DMS 273 (cell line): ENCODE data around the gene RET.
"Not testable (repeated sequence)": the region's sequence is repeated elsewhere in the genome, so short reads cannot be mapped to it uniquely, and the experiment has no call there.

Experiments
- DNase-seq: peaks from one replicate; lab custom pipeline; 2025; ENCODE audit not compliant: unreplicated experiment; lab: John Stamatoyannopoulos, UW

The RET gene

DNA sequence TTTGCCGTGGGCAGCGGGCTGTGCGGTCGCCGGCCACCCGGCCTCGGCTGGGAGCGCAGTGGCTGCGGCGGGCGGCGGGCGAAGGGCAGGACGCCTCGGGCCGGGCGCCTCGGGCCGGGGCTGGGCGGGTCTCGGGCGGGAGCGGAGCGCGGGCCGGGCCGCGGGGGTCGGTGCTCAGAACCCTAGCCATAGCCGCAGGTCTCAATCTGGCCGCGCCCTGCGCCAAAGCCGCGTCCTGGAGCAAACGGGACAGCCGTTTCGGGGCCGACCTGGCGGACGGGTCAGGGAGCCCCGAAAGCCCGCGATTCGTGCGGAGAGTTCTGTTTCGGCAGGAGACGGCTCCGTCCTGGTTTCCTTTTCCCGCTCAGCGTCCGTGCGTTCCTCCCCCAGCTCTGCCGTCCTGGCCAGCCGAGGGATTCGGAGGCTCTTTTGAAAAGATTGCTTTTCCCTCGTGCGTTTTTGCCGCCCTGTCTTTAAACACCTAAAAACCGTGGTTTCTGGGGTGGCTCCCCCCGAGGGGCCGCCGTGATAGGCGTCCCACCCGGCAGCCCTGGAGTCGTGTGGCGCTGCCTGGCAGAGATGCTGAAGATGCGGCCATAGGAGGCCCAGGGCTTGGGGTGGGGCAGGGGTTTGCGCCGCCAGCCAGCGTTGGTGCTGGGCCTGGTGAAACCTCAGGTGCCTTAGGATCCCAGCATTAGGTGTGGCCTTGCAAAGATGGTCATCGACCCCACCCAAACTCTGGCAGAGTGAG, 727 bp downstream of the RET start:
- DNase-seq = peak; percentile 35

DNA sequence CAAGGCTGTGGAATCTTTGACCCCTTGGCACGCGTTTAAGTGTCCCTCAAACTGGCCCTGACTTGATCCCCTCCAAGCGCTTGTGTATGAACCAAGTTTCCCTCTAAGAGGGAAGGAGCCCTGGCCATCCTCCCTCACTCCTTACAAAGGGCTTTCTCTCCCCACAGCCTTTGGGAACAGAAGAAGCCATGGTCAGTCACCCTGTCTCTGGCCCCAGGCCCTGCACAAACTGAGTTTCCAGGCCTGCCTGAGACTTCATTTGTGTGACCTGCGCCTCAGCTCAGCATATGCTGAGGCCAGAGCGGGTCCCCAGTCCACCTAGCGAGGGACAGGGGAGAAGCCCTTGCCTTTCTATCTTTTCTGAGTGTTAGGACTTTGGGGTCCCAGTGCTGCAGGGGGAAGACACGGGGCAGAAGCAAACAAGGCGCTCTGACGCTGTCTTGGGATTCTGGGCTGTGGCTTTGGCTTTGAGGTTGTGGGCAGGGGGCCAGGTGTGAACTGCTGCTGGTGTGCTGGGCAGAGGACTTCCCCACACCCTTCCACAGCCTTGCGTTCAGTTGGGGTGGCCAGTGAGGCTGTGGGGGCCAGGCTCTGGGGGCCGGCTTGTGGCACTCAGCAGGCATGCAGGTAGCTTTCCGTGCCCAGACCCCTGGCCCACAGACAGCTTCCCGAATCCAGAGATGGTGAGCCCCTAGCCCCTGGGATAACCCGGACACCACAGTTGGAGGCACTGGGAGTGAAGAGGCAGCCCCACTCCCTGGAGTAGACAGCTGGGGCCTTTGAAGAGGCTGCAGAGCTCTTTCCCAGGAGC, 1.5 kb downstream of the RET start:
- DNase-seq = no peak

DNA sequence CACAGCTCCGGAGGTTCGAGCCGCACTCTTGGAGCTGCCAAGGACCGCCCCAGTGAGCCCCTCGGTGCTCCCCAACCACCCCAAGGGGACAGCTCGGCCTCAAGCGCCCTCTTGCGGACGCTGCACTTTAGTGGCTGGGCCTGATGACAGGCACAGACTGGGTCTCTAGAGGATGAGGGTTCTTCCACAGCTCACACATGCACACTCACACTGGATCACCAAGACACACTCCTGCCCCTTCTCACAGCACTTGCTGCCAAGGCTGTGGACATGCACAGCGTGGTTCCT, 2.1 kb downstream of the RET start:
- DNase-seq = peak; percentile 45

DNA sequence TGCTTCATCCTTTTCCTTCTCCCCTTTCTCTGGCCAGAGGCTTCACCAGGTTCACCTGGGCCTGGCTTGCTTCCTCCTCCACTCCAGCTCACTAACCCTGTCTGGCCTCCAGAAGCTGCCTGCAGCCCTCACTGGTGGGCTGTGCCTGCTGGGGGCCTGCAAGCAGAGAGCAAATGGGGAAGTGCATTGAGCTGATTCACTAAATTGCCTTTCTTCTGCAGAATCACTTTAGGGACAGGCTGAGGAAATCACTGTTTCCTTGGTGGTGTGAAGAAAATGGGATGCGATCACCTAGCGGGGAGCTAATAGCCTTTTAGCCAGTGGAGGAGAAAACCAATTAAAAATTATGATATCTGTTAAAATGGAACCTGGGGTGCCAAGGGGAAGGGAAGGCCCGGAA, 3.0 kb downstream of the RET start:
- no peak for DNase-seq

DNA sequence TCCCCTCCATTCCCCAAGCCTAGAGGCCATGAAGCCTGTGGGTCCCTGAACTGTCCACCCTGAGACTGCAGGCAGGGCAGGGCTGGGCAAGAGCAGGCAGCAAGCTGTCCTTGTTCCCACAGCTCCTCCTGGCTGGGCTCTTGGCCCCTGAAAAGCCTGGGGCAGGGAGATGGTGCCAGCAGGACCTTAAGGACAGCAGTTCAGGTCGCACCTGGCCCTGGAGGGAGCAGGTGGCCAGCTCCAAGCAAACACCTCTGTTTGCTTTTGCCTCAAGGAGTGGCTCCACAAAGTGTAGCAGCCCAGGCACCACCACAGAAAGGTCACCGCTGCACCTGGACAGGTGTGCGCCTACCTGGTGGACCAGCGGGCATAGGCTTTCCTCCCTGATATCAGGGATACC, 5.2 kb downstream of the RET start:
- DNase-seq = no peak

DNA sequence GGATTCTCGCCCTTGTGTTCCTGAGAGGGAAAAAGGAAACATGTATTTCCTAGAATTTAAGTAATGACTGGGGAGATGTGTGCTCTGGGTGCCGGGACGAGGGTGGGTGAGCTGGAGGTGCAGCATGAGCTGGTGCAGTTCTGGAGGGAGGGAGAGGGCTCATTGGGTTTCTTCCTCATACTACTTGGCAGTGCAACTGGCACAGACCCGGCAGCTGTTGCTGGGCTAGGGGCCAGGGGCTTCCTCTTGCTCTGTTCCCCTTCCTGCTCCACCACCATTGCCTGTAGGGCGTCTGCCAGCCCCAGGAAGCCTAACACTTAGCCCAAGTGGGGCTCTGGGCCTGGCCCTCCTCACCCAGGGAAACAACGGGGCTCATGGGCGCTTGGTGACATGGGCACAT, 5.9 kb downstream of the RET start:
- DNase-seq = peak; percentile 4

DNA sequence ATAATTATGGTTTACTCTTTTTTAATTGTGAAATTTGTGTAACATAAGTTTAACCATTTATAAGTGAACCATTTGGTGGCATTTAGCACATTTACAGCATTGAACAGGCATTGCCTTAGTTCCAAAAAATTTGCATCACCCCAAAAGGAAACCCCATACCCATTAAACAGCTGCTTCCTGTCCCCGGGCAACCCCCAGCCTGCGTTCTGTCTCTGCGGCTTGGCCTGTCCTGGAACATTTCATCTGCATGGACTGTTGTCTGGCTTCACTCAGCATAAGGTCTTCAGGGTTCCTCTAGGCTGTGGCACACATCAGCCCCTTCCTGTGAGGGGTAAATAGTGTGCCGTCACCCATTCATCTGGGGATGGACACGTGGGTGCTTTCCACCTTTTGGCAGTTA, 6.9 kb downstream of the RET start:
- DNase-seq = no peak

DNA sequence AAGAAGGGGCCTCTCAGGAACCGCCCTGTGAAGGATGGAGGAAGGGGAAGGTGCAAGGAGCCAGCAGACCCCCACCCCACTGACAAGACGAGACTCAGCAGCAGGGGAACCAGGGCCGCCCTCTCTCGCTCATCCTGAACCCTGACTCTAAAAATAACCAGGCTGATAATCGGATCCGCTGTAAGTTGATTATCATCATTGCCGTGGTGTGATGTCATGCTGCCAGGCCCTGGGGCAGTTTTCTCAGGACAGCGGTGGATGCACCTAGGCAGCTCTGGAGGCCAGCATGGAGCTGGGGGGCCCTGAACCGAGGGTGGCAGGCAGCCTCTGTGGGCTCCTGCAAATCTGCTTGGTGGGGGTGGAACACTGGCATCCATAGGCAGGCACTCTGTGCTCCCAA, 7.9 kb downstream of the RET start:
- no peak for DNase-seq

DNA sequence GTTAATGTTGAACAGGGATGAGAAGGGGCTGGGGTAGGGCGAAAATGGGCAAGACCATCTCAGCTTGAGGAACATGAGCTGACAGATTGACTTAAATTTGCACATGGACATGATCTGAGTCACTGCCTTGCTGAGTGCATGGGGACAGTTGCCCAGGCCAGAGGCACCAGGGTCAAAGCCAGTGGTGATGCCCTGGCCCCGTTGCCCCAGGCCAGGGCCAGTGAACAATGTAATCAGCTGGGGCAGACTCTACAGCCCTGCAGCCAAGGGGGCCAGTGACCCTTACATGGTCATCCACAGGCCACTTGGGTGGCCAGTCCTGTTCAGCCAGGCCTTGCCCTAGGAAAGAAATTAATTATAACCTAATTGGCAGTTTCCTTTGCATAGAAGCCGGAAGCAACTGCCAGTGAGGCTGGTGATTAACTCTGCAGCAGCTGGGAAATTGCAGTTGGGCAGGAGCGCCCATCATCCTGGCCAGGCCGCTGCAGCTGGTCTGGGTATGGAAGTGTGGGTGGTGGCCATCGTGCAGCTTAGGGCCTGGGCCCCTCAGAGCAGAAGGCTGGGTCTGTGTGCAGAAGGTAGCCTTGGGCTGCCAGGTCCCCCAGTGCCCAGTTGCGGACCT, 9.6 kb downstream of the RET start:
- DNase-seq = no peak

DNA sequence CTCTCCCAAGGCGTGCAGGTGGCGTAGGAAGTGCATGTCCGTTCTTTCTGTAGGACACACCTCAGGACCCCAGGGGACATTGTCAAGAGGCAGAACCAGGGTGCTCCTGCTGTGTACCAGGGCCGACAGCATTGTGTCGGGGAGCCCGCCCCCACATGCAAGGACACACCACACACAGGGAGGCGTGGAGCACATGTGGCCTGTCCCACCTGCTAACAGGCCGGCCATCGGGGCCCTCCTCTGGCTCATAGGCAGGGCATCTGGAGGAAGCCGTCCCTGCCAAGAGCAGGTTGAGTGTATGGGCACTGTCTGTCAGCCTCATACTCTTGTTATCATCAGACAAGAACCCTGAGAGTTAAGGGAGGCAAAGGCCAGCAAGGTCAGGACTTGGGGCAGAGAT, 12.7 kb downstream of the RET start:
- no peak for DNase-seq

DNA sequence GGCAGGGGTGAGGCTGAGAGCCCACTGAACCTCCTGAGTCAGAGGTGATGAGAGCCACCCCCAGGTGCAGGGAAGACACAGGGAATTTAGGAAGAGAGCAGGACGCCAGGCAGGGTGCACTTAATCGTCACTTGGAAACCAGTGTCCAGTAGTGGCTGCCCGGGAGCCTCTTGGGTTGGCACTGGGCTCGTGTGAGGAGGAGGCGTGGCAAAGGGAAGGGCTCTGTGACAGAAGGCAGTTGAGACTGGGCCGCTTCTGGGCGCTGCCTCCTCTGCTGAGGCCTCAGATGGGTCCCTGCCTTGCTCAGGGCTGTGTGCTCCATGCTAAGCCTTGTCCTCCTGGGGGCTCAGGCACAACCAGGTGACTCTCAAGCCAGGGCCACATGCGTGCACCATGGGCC, 13.3 kb downstream of the RET start:
- DNase-seq = no peak

DNA sequence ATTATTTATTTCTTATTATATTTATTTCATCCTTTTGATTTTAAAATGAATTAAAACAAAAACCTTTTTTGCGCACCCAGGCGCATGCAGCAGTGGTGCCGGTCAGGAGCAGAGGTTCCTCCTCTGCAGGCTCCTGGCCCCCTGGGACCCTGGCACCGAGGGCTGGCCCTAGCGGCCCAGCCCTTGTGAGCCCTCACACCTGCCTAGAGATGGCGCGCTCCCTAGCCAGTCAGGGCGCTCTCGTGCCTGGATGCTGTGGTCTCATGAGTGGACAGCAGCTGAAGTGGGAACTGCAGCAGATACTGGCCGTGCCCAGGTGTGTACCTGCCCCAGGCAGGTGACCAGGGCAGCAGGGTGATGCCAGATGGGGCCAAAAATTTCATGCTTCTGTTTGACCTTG, 13.8 kb downstream of the RET start:
- DNase-seq = no peak

DNA sequence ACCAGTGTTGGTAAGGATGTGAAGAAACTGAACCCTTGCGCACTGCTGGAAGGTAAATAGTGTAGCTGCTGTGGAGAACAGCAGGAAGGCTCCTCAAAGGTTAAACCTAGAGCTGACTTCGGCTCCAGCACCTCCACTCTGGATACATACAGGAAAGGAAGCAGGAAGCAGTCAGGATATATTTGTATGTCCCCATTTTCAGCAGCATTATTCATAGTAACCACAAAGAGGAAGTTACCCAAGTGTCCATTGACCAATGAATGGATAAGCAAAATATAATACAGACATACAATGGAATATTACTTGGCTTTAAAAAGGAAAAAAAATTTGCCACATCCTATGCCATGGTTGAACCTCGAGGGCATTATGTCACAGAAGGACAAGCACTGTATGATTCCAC, 15.0 kb downstream of the RET start:
- DNase-seq = no peak

DNA sequence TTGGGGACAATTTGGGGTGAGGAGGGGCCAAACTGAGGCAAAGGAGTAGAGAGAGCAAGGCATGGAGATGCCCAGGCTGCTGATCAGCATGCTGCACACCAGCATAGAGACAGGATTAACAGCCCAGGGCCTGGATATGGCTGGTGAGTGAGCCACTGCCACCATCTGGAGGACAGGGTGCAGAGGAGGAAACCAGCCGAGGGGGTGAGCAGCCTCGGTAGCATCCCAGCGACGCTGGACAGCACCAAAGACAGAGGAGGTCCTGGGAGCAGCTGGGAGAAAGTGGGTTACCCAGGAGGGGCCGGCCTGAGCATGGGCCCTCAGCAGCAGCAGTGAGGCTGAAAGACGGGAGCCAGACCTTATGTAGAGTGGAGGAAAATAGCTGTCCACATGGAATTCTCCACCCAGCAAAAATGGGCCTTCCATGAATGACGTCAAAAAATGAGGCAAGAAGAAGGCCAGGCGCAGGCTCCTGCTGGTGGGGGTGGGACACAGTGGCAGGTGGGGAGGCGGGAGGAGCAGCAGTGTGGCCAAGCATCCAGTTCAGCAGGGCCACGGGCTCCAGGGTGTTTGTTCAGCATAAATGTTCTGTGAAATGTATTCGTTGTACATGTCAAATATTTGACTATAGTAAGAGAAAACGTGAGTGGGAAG, 16.7 kb downstream of the RET start:
- peak; percentile 34 for DNase-seq

DNA sequence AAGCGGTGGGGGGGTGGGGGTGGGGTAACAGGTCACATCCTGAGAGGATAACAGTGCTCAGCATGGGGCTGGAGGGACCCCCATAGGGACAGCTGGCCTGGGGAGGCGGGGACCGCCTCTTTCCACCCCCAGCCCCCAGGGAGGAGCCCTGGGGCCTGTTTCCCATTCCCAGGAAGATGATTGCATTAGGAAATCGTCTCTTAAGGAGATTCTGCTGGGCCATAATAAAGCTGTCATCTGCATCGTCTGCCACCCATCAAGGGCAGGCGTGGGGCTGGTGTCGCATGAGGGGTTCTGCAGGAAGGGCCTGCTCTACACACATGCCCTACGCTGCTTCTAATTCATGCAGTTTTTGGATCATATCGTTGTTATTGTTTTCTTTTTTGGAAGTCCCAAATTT, 17.2 kb downstream of the RET start:
- no peak for DNase-seq

DNA sequence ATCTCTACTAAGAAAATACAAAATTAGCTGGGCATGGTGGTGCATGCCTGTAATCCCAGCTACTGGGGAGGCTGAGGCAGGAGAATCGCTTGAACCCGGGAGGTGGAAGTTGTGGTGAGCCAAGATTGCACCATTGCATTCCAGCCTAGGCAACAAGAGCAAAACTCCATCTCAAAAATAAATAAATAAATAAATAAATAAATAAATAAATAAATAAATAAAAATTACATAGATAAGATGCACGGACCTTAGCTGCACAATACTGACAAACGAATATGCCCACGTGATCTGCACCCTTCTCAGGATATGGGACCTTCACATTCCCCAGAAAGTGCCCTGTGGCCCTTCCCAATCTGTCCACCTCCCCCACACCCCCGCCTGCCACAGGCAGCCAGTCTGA, 22.5 kb downstream of the RET start:
- not testable (repeated sequence) for DNase-seq

DNA sequence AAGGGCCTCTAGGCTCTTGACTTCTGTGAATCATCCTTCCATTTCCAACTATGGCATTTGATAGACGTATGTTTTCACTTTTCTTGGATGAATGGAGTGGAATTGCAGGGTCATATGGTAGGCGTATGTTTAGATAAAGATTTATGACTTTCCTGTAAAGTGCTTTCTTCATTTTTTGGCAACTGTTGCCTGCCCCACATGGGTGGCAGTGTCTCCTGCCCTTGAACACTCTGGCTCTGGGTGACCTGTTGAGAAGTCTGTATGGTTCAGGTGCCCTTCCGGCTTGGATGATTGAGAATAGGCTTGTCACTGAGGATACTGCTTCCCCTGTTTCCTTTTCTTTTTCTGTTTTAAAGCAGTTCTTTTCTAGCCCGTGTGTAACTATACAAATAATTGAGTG, 23.1 kb downstream of the RET start:
- DNase-seq = no peak

DNA sequence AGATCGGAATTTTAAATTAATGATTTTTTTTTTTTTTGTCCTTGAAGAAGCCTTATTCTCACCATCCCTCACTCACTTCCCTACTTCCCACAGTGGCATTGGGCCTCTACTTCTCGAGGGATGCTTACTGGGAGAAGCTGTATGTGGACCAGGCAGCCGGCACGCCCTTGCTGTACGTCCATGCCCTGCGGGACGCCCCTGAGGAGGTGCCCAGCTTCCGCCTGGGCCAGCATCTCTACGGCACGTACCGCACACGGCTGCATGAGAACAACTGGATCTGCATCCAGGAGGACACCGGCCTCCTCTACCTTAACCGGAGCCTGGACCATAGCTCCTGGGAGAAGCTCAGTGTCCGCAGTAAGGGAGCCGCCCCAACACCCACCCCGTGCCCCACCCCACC, 23.5 kb downstream of the RET start:
- no peak for DNase-seq

DNA sequence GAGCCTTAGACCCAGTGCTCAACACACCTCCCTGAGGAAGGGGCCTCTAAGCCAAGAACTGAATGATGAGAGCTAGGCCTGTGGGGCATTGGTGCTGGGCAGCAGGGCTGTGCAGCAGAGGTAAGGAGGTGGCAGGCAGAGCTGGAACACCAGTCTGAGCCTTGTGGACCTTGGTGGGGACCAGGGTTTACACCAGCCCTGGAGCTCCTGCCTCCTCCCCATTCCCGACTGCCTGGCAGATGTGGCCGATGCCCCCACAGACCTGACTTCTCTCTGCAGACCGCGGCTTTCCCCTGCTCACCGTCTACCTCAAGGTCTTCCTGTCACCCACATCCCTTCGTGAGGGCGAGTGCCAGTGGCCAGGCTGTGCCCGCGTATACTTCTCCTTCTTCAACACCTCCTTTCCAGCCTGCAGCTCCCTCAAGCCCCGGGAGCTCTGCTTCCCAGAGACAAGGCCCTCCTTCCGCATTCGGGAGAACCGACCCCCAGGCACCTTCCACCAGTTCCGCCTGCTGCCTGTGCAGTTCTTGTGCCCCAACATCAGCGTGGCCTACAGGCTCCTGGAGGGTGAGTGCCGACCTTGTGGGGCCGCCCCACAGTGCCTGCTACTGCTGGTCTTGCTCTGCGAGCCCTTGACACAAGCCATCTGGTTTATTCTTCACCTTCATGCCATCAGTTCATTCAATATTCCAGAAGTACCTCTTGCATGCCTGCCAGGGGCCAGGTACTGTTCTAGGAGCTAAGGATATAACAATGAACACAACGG, 25.4 kb downstream of the RET start:
- no peak for DNase-seq

DNA sequence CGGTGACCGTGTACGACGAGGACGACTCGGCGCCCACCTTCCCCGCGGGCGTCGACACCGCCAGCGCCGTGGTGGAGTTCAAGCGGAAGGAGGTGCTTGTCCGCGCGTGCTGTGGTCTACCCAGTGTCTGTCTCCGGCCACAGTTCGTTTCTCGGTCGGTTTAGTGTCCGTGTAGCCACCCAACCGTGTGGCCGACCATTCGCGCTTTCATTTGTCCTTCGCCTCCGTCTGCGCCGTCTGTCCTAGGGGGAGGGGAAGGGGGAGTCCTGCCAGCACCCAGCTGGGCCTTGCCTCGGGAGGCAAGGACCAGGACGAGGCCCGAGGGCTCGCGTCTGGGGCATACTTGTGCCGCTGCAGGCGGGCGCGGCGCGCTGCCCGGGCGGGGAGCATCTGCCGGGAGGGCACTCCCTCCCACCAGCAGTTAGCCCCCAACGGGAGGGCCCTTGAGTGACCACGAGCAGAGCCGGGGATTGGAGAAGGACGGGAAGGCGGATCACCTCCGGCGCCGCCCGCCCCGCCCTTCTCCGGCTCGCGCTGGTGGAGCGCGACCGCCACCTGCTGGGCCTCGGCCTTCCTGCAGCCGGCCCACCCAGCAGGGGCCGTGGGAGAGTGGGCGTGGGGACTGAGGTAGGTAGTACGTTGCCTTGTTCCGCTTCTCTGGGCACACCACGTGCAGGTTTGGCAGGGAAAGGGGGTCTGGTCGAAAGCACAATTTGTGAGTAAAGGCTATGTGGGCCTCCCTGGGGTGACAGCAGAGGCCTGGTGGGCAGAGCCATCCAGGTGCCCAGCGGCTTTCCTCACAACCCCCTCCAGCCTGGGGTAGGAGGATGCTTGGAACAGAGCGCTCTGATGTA, 28.5 kb downstream of the RET start:
- peak; percentile 85 for DNase-seq

DNA sequence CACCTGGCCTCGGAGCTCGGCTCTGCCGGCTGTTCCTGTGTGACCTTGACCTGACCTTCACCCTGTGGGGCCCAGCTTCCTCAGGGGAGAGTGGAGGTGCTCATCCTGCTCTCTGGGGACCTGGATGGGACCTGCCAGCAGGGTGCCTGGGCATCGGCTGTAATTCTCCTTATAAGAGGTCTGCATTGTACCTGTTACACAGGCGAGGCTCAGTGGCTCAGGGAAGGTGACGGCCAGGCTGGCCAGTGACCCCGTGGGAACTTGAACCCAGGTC, 29.0 kb downstream of the RET start:
- DNase-seq = no peak
